Body of pancreas (tissue), 4 donors: ENCODE results near the gene PHF21B.

ENCODE experiments used
- POLR2A ChIP-seq, 3 donors: fragments of 450-650 bp; IDR thresholded peaks; one replicate each; pipeline ENCODE4 v1.6.1; 2016; ENCODE audit warnings: antibody characterized with exemption in 3 of 3, mild to moderate bottlenecking in 2 of 3
- TF ChIP-seq, protein P1 (sequence below), 7 experiments: fragments of 450-650 bp in 4 of 7; fragments of 200-600 bp in 3 of 7; sonication (generic) in 3 of 7; IDR thresholded peaks; one replicate each; pipeline ENCODE4 v1.5.1; 2016 to 2019; ENCODE audit warnings: antibody characterized with exemption in 7 of 7

DNA sequence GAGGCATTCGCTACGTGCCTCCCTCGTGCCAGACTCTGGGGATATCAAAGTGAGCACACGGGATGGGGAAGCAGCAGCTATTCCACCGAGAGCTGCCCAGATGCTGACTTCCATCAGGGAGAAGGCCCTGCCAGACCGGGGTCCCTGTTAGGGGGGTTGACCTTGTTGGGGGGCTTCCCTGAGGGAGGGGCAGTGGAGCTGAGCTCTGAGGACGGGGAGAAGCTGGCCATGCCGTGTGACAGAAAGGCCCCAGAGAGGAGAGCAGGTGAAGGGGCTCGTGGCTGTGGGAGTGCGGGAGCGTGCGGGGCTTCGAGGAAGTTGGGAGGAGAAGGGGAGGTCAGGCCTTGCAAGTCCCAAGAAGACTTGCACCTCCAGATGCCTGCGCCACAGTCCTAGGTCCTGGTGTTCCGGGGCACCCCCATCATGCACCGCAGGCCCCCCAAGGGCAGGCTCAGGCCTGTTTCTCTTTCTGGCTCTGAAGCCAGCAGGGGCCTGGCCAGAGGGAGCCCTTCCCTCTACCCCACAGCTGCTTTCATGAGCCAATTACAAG, 163.0 kb downstream of the PHF21B start:
- TF ChIP-seq, protein P1, sequence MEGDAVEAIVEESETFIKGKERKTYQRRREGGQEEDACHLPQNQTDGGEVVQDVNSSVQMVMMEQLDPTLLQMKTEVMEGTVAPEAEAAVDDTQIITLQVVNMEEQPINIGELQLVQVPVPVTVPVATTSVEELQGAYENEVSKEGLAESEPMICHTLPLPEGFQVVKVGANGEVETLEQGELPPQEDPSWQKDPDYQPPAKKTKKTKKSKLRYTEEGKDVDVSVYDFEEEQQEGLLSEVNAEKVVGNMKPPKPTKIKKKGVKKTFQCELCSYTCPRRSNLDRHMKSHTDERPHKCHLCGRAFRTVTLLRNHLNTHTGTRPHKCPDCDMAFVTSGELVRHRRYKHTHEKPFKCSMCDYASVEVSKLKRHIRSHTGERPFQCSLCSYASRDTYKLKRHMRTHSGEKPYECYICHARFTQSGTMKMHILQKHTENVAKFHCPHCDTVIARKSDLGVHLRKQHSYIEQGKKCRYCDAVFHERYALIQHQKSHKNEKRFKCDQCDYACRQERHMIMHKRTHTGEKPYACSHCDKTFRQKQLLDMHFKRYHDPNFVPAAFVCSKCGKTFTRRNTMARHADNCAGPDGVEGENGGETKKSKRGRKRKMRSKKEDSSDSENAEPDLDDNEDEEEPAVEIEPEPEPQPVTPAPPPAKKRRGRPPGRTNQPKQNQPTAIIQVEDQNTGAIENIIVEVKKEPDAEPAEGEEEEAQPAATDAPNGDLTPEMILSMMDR (IDR thresholded peaks at IDR 0.05), result no peak
- no peak for TF ChIP-seq POLR2A (IDR thresholded peaks at IDR 0.05)
